SK-N-SH (cell line): ENCODE results near the gene CD96. TPM values are rescaled to one million over a fixed set of nuclear protein-coding genes. Genes with fewer than 3 reads are reported as not detected.

Experiments used
- CTCF ChIA-PET: fragments of 300-600, 350-600 bp; formaldehyde crosslinking; extraction: SDS; loops from one replicate; lab custom pipeline; 2021; lab: Yijun Ruan, JAX
- POLR2A ChIA-PET: fragments of 350-600 bp; sonication (Branson Sonifier 250); formaldehyde crosslinking; extraction: SDS; loops from one replicate; lab custom pipeline; 2020; ENCODE audit warnings: antibody characterized with exemption, inconsistent platforms; lab: Yijun Ruan, JAX
- DNase-seq: peaks from one replicate; pipeline ENCODE4 v3.0.0; 2012
- H2AFZ ChIP-seq: fragments of 200-600 bp; sonication (generic); 2 replicates; pipeline ENCODE4 v1.8.1; 2016; ENCODE audit warnings: antibody characterized with exemption, mild to moderate bottlenecking, low read depth
- H3F3A ChIP-seq: fragments of 200-600 bp; sonication (generic); replicated peaks from 2 replicates; pipeline ENCODE3; 2016; ENCODE audit warnings: antibody characterized with exemption, mild to moderate bottlenecking; ENCODE audit not compliant: insufficient read depth
- H3K27ac ChIP-seq, 2 experiments: fragments of 200-500 bp in 1 of 2; fragments of 200-600 bp in 1 of 2; sonication (Bioruptor generic) in 1 of 2; sonication (generic), shearing (Covaris generic) in 1 of 2; 2 replicates each; pipeline versions ENCODE4 v1.5.1 to v1.6.1; 2014 to 2016; ENCODE audit warnings: low read depth in 2 of 2, inconsistent platforms in 1 of 2, low read length in 1 of 2, mild to moderate bottlenecking in 1 of 2, mixed read lengths in 1 of 2
- H3K27me3 ChIP-seq: fragments of 200-600 bp; sonication (generic), shearing (Covaris generic); 2 replicates; pipeline ENCODE4 v1.6.1; 2016; ENCODE audit warnings: mixed run types; ENCODE audit not compliant: insufficient read depth
- H3K36me3 ChIP-seq, 2 experiments: fragments of 200-500 bp in 1 of 2; fragments of 200-600 bp in 1 of 2; sonication (Bioruptor generic) in 1 of 2; sonication (generic) in 1 of 2; replicated peaks in 1 of 2; 2 replicates each; pipeline versions ENCODE3 to v1.5.1; 2014 to 2016; ENCODE audit warnings: low read length in 1 of 2, mild to moderate bottlenecking in 1 of 2; ENCODE audit not compliant: insufficient read depth in 2 of 2, control insufficient read depth in 1 of 2
- H3K4me1 ChIP-seq, 2 experiments: fragments of 200-500 bp in 1 of 2; fragments of 200-600 bp in 1 of 2; sonication (Bioruptor generic) in 1 of 2; sonication (generic), shearing (Covaris generic) in 1 of 2; 2 replicates each; pipeline versions ENCODE4 v1.5.1 to v1.6.1; 2014 to 2016; ENCODE audit warnings: low read depth in 1 of 2, low read length in 1 of 2, mixed run types in 1 of 2; ENCODE audit not compliant: insufficient read depth in 2 of 2, control insufficient read depth in 1 of 2
- H3K4me2 ChIP-seq: fragments of 200-600 bp; sonication (generic), shearing (Covaris generic); 2 replicates; pipeline ENCODE4 v1.6.1; 2017; ENCODE audit warnings: mixed run types
- H3K4me3 ChIP-seq, 2 experiments: fragments of 200-500 bp in 1 of 2; fragments of 200-600 bp in 1 of 2; sonication (Bioruptor generic) in 1 of 2; sonication (generic), shearing (Covaris generic) in 1 of 2; 2 replicates each; pipeline versions ENCODE4 v1.5.1 to v1.8.1; 2014 to 2016; ENCODE audit warnings: low read depth in 2 of 2, inconsistent platforms in 1 of 2, low read length in 1 of 2, mild to moderate bottlenecking in 1 of 2, mixed read lengths in 1 of 2, moderate library complexity in 1 of 2
- H3K79me2 ChIP-seq: fragments of 200-600 bp; sonication (generic); 2 replicates; pipeline ENCODE4 v1.8.1; 2017; ENCODE audit warnings: mild to moderate bottlenecking; ENCODE audit not compliant: insufficient read depth
- H3K9ac ChIP-seq: fragments of 200-600 bp; sonication (generic); 2 replicates; pipeline ENCODE4 v1.6.1; 2017; ENCODE audit warnings: mixed run types
- H3K9me2 ChIP-seq: fragments of 200-600 bp; sonication (generic); 2 replicates; pipeline ENCODE4 v1.6.1; 2017; ENCODE audit warnings: mixed run types
- H3K9me3 ChIP-seq: fragments of 200-600 bp; sonication (generic); 2 replicates; pipeline ENCODE4 v1.6.1; 2017; ENCODE audit warnings: mixed run types, mild to moderate bottlenecking, moderate library complexity
- H4K20me1 ChIP-seq: fragments of 200-600 bp; sonication (generic); 2 replicates; pipeline ENCODE4 v1.6.1; 2017; ENCODE audit warnings: mild to moderate bottlenecking, mixed run types; ENCODE audit not compliant: insufficient read depth
- CTCF ChIP-seq: fragments of 200-600 bp; sonication (generic); IDR thresholded peaks from 2 replicates; pipeline ENCODE4 v1.6.1; 2017; ENCODE audit warnings: antibody characterized with exemption, mild to moderate bottlenecking, moderate library complexity
- ELF1 ChIP-seq: IDR thresholded peaks from 2 replicates; pipeline ENCODE4 v1.4.0; 2012
- EZH2phosphoT487 ChIP-seq: fragments of 200-600 bp; sonication (generic); IDR thresholded peaks from 2 replicates; pipeline ENCODE4 v1.6.1; 2017; ENCODE audit warnings: low read depth, mixed run types, mild to moderate bottlenecking, antibody characterized with exemption, moderate library complexity, borderline replicate concordance
- FOSL2 ChIP-seq: IDR thresholded peaks from 2 replicates; pipeline ENCODE4 v1.4.0; 2012; ENCODE audit warnings: low read depth, mild to moderate bottlenecking, moderate library complexity, borderline replicate concordance
- FOXM1 ChIP-seq: IDR thresholded peaks from 2 replicates; pipeline ENCODE4 v1.4.0; 2012; ENCODE audit warnings: low read depth, mild to moderate bottlenecking
- GABPA ChIP-seq: IDR thresholded peaks from 2 replicates; pipeline ENCODE4 v1.4.0; 2012; ENCODE audit warnings: low read depth, mild to moderate bottlenecking
- GATA2 ChIP-seq: sonication (generic); formaldehyde crosslinking; IDR thresholded peaks from 2 replicates; pipeline ENCODE4 v1.5.0; 2020; ENCODE audit warnings: mild to moderate bottlenecking, missing genetic modification reagents
- IRF3 ChIP-seq: fragments of 150-350 bp; IDR thresholded peaks from 2 replicates; pipeline ENCODE4 v1.6.1; 2016; ENCODE audit warnings: mild to moderate bottlenecking, low read depth, low read length
- JUND ChIP-seq: IDR thresholded peaks from 2 replicates; pipeline ENCODE4 v1.4.0; 2012
- MEF2A ChIP-seq: IDR thresholded peaks from 2 replicates; pipeline ENCODE4 v1.4.0; 2012; ENCODE audit warnings: low read depth, borderline replicate concordance
- NFIC ChIP-seq: IDR thresholded peaks from 2 replicates; pipeline ENCODE4 v1.4.0; 2012; ENCODE audit warnings: borderline replicate concordance
- RCOR1 ChIP-seq: fragments of 150-350 bp; IDR thresholded peaks from 2 replicates; pipeline ENCODE4 v1.6.1; 2017; ENCODE audit warnings: antibody characterized with exemption, low read length
- RXRA ChIP-seq: IDR thresholded peaks from 2 replicates; pipeline ENCODE4 v1.4.0; 2012; ENCODE audit warnings: low read depth, mild to moderate bottlenecking, borderline replicate concordance
- SIN3A ChIP-seq: IDR thresholded peaks from 2 replicates; pipeline ENCODE4 v1.6.1; 2012; ENCODE audit warnings: low read depth, mild to moderate bottlenecking, low read length, moderate library complexity, borderline replicate concordance
- TAF1 ChIP-seq: IDR thresholded peaks from 2 replicates; pipeline ENCODE4 v1.6.1; 2012; ENCODE audit warnings: low read depth, mild to moderate bottlenecking, low read length, moderate library complexity, borderline replicate concordance
- TCF12 ChIP-seq: IDR thresholded peaks from 2 replicates; pipeline ENCODE4 v1.4.0; 2012
- YY1 ChIP-seq: IDR thresholded peaks from 2 replicates; pipeline ENCODE4 v1.4.0; 2012; ENCODE audit warnings: low read depth, mild to moderate bottlenecking
- whole genome bisulfite sequencing: methylation state at CpG from one replicate; pipeline ENCODE4 v1.1.6; 2017; ENCODE audit warnings: low lambda C conversion rate; 5-methylcytosine and 5-hydroxymethylcytosine counted together
- polyA plus RNA-seq, 3 experiments: library from polyadenylated mRNA; depleted of rRNA; stranded (reverse); fragments of >200 nt; gene quantifications; 2 replicates each; pipeline ENCODE4 v1.2.3, GENCODE V29; 2012
- TF ChIP-seq, protein P1 (sequence below): IDR thresholded peaks from 2 replicates; pipeline ENCODE4 v1.4.0; 2012; ENCODE audit warnings: low read depth, borderline replicate concordance
- TF ChIP-seq, protein P2 (sequence below): IDR thresholded peaks from 2 replicates; pipeline ENCODE4 v1.6.1; 2012; ENCODE audit warnings: mild to moderate bottlenecking, low read depth, low read length, moderate library complexity
- TF ChIP-seq, protein P3 (sequence below): IDR thresholded peaks from 2 replicates; pipeline ENCODE4 v1.4.0; 2012; ENCODE audit warnings: low read depth, borderline replicate concordance

The CD96 gene
- polyA plus RNA-seq, 1 of the 3 experiments (the other 2 are of a cell fraction), result 0.02 TPM

GRCh38 chr3:111590143-111590491 is 48.1 kb downstream of the CD96 start:
- H3K9ac ChIP-seq, result no peak overlapping the region
- H3K4me1 ChIP-seq, result peaks cover 2 to 49% of the 10 kb centered on the region in 2 experiments; a peak in 3 of 4 replicates
- TF ChIP-seq GABPA (no peak), YY1 (no peak), SIN3A (no peak), FOSL2 (no peak), TAF1 (no peak), RXRA (no peak), CTCF (no peak), EZH2phosphoT487 (no peak), TCF12 (no peak), MEF2A (no peak), IRF3 (no peak), JUND (no peak), RCOR1 (no peak), GATA2 (CRISPR knock-in tag) (no peak), NFIC (no peak), FOXM1 (no peak), ELF1 (no peak)
- TF ChIP-seq, protein P1, sequence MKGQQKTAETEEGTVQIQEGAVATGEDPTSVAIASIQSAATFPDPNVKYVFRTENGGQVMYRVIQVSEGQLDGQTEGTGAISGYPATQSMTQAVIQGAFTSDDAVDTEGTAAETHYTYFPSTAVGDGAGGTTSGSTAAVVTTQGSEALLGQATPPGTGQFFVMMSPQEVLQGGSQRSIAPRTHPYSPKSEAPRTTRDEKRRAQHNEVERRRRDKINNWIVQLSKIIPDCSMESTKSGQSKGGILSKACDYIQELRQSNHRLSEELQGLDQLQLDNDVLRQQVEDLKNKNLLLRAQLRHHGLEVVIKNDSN, result no peak
- TF ChIP-seq, protein P2, sequence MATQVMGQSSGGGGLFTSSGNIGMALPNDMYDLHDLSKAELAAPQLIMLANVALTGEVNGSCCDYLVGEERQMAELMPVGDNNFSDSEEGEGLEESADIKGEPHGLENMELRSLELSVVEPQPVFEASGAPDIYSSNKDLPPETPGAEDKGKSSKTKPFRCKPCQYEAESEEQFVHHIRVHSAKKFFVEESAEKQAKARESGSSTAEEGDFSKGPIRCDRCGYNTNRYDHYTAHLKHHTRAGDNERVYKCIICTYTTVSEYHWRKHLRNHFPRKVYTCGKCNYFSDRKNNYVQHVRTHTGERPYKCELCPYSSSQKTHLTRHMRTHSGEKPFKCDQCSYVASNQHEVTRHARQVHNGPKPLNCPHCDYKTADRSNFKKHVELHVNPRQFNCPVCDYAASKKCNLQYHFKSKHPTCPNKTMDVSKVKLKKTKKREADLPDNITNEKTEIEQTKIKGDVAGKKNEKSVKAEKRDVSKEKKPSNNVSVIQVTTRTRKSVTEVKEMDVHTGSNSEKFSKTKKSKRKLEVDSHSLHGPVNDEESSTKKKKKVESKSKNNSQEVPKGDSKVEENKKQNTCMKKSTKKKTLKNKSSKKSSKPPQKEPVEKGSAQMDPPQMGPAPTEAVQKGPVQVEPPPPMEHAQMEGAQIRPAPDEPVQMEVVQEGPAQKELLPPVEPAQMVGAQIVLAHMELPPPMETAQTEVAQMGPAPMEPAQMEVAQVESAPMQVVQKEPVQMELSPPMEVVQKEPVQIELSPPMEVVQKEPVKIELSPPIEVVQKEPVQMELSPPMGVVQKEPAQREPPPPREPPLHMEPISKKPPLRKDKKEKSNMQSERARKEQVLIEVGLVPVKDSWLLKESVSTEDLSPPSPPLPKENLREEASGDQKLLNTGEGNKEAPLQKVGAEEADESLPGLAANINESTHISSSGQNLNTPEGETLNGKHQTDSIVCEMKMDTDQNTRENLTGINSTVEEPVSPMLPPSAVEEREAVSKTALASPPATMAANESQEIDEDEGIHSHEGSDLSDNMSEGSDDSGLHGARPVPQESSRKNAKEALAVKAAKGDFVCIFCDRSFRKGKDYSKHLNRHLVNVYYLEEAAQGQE, result no peak
- TF ChIP-seq, protein P3, sequence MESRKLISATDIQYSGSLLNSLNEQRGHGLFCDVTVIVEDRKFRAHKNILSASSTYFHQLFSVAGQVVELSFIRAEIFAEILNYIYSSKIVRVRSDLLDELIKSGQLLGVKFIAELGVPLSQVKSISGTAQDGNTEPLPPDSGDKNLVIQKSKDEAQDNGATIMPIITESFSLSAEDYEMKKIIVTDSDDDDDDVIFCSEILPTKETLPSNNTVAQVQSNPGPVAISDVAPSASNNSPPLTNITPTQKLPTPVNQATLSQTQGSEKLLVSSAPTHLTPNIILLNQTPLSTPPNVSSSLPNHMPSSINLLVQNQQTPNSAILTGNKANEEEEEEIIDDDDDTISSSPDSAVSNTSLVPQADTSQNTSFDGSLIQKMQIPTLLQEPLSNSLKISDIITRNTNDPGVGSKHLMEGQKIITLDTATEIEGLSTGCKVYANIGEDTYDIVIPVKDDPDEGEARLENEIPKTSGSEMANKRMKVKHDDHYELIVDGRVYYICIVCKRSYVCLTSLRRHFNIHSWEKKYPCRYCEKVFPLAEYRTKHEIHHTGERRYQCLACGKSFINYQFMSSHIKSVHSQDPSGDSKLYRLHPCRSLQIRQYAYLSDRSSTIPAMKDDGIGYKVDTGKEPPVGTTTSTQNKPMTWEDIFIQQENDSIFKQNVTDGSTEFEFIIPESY, result no peak
- H2AFZ ChIP-seq, result no peak overlapping the region; the same call in 1 of the 2 replicates
- no peaks in the 10 kb centered on the region for H3K9me3 ChIP-seq
- H4K20me1 ChIP-seq, result no peaks in the 10 kb centered on the region
- H3F3A ChIP-seq, result peaks cover 24% of the 10 kb centered on the region
- H3K4me2 ChIP-seq, result peak overlapping the region; percentile 3; the same call in 1 of the 2 replicates
- H3K27me3 ChIP-seq, result no peaks in the 10 kb centered on the region
- no peaks in the 10 kb centered on the region for H3K36me3 ChIP-seq
- ChIA-PET POLR2A (no interaction called here), CTCF (interaction anchor here (0.9 to 1.1 kb wide), 2 partner anchors 51 to 127 kb away, joined by 4 to 6 read pairs; no protein-coding TSS in a partner anchor)
- no peak for DNase-seq
- WGBS, result 93% methylated on average over 1 of the region's 1 CpG
- no peaks in the 10 kb centered on the region for H3K79me2 ChIP-seq
- peak overlapping the region; percentile 62 to 73; a peak in 3 of 4 replicates for H3K27ac ChIP-seq
- no peaks in the 10 kb centered on the region for H3K9me2 ChIP-seq
- no peak overlapping the region for H3K4me3 ChIP-seq
